Immature natural killer cell (primary cell): ENCODE results near the gene MAT2A. TPM values are rescaled to one million over a fixed set of nuclear protein-coding genes. Genes with fewer than 3 reads are reported as not detected.
"Not testable (repeated sequence)": the region's sequence is repeated elsewhere in the genome, so short reads cannot be mapped to it uniquely, and the experiment has no call there.

Experiments
- DNase-seq, 3 donors: peaks; one replicate each; pipeline ENCODE4 v3.0.0; 2022; ENCODE audit warnings: mixed read lengths in 1 of 3
- H3K27ac Mint-ChIP-seq, 6 donors: one replicate each; pipeline ENCODE4 v1.8.0; 2020; ENCODE audit warnings: mixed read lengths in 6 of 6, mild to moderate bottlenecking in 5 of 6, inconsistent platforms in 4 of 6, moderate library complexity in 3 of 6
- H3K27me3 Mint-ChIP-seq, 3 donors: one replicate each; pipeline ENCODE4 v1.8.0; 2020 to 2021; ENCODE audit warnings: low read depth in 3 of 3, mild to moderate bottlenecking in 3 of 3, mixed read lengths in 3 of 3, moderate library complexity in 3 of 3, inconsistent platforms in 1 of 3
- H3K36me3 Mint-ChIP-seq, 3 donors: one replicate each; pipeline ENCODE4 v1.8.0; 2020; ENCODE audit warnings: mixed read lengths in 3 of 3, inconsistent platforms in 2 of 3, mild to moderate bottlenecking in 2 of 3
- H3K4me1 Mint-ChIP-seq, 2 donors: one replicate each; pipeline ENCODE4 v1.8.0; 2020; ENCODE audit warnings: inconsistent platforms in 2 of 2, mild to moderate bottlenecking in 2 of 2, mixed read lengths in 2 of 2, moderate library complexity in 1 of 2
- H3K4me3 Mint-ChIP-seq, 5 donors: one replicate each; pipeline ENCODE4 v1.8.0; 2020; ENCODE audit warnings: mild to moderate bottlenecking in 5 of 5, mixed read lengths in 5 of 5, inconsistent platforms in 3 of 5, moderate library complexity in 3 of 5
- H3K9me3 Mint-ChIP-seq, 6 donors: one replicate each; pipeline ENCODE4 v1.8.0; 2020; ENCODE audit warnings: mild to moderate bottlenecking in 6 of 6, mixed read lengths in 6 of 6, inconsistent platforms in 4 of 6, moderate library complexity in 3 of 6
- polyA plus RNA-seq, 3 donors: library from polyadenylated mRNA; unstranded; fragments of 300-500 nt; fragmentation: Illumina TruSeq; gene quantifications; one replicate each; pipeline ENCODE4 v1.2.3, GENCODE V29; 2021

Gene MAT2A
- polyA plus RNA-seq, 3 donors from 2014 or later, result 46.5 to 115 (median 63.9) TPM

- Mint-ChIP-seq H3K36me3 (no peaks in the 10 kb centered on the region), H3K4me3 (no peak overlapping the region), H3K9me3 (no peaks in the 10 kb centered on the region), H3K4me1 (peaks cover 12 to 21% of the 10 kb centered on the region in 2 donors), H3K27me3 (peaks cover 7 to 12% (median 12%) of the 10 kb centered on the region in 3 donors), H3K27ac (no peak overlapping the region)
- DNase-seq, result no peak
These were observed 4.9 kb upstream of the MAT2A start for GRCh38 chr2:85534099-85534498.

GRCh38 chr2:85534881-85535280 lies 4.1 kb upstream of the MAT2A start:
- H3K27me3 Mint-ChIP-seq, result peaks cover 12 to 15% (median 13%) of the 10 kb centered on the region in 3 donors
- H3K9me3 Mint-ChIP-seq, result no peaks in the 10 kb centered on the region
- no peak for DNase-seq
- no peaks in the 10 kb centered on the region for H3K36me3 Mint-ChIP-seq
- no peak overlapping the region for H3K4me3 Mint-ChIP-seq
- peaks cover 16 to 24% of the 10 kb centered on the region in 2 donors for H3K4me1 Mint-ChIP-seq
- H3K27ac Mint-ChIP-seq, result peak overlapping the region in 1 of 6 donors; percentile 79

DNA sequence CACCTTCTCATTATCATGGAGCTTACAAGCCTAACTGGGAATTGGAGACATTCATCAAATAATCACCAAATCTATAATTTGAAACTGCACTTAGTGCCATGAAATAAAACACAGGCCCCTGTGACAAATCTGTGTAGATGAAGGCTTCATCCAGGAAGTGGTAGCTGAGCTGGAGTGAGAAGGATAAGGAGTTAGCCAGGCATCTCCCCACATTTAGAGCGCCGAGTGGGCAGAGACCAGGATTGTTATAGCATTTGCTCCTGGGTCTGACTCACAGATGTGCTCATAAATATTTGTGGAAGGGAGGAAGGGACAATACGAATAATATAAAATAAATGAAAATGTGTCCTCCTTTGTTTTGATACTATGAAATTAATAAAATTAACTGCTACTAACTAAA lies 2.5 kb upstream of the MAT2A start:
- DNase-seq, result no peak
- peak overlapping the region in 2 of 5 donors; percentile 9 to 27 for H3K4me3 Mint-ChIP-seq
- no peaks in the 10 kb centered on the region for H3K9me3 Mint-ChIP-seq
- H3K36me3 Mint-ChIP-seq, result peaks cover 0 to 3% (median 0%) of the 10 kb centered on the region in 3 donors
- H3K4me1 Mint-ChIP-seq, result peaks cover 31 to 40% of the 10 kb centered on the region in 2 donors
- no peak overlapping the region for H3K27ac Mint-ChIP-seq
- H3K27me3 Mint-ChIP-seq, result peaks cover 11 to 20% (median 12%) of the 10 kb centered on the region in 3 donors

DNA sequence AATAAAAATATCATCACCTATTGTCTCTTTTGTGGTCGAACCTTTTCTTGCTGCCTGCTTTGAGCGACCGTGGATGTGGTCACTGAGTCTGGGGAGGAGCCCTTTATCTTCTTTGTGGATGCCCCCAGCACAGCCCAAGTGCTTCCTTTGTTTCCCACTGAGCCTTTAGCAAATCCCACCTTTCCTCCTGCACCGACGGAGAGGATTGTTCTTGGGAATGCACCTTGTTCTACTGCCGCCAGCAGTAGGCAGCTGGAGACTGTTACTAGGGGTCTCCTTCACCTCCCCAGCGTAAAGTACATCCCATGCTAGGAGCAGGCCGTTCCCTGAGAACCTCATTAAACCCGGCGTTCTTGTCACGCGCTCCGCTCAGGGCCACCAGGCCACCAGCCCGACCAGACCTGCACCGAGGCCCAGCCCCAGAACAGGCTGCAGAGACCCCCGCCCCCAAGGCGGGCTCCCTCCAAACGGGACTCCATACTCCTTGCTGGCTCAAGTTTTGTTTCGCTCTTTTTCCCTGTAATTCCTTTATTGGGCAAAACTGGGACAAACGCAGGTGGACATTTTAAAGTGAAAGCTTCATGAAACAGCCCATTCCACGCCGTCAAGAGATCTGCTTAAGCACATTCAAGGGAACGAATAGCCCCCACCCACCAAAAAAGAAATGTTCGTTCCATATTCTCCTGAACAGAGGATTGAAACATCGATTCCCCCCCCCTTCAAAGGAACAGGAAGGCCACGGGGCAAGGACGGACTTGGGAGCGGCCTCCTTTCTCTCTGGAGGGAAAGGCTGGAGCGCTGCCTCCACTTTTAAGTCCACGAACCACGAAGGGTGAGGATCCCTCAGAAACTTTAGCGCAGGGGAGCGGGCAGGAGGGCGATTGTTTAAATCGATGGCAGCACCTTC lies 1.1 kb upstream of the MAT2A start:
- Mint-ChIP-seq H3K27me3 (peaks cover 11 to 21% (median 12%) of the 10 kb centered on the region in 3 donors), H3K4me3 (peak overlapping the region; percentile 95 to 97 (median 96)), H3K27ac (peak overlapping the region; percentile 89 to 96 (median 95)), H3K4me1 (peaks cover 35 to 48% of the 10 kb centered on the region in 2 donors), H3K9me3 (no peaks in the 10 kb centered on the region), H3K36me3 (peaks cover 8 to 12% (median 10%) of the 10 kb centered on the region in 3 donors)
- DNase-seq, result peak; percentile 10 to 20 (median 17)

DNA sequence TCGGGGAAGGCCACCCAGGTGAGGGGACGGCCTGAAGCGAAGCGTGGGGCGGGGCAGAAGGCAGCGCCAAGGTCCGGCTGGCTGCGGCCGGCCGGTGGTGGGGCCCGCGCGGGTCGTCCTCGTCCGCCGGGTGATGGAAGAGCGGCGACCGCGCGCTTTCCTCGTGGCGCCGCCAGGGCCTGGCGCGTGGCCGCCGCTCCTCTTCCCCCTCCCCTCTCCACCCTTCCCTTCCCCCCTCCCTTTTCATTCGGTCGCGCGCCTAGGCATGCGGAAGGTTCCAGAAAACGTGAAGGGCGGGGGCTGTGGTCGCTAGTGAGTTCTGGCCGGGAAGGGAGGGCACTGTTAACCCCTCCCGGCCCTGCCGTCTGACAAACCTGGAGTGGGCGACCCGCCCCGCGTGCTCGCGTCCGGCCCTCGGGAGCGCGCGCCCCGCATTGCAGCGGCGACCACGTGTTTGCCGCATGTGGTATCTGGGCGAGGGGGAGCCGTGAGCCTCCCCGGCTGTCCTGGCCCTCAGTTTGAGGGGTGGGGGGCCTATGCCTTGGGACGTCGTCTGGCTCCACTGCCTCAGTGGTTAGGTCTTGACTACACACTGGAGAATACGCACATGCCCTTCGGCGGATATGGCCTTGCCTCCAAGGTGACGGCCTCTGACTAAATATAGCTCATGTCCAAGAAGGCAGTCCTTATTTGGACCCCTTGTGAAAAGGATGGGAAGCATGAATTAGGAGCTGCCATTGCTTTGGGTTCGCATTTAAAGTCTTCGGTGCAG lies 579 bp downstream of the MAT2A start:
- H3K4me3 Mint-ChIP-seq, result peak overlapping the region; percentile 95 to 97 (median 96)
- H3K27me3 Mint-ChIP-seq, result peaks cover 11 to 22% (median 12%) of the 10 kb centered on the region in 3 donors
- peaks cover 14 to 24% (median 21%) of the 10 kb centered on the region in 3 donors for H3K36me3 Mint-ChIP-seq
- no peaks in the 10 kb centered on the region for H3K9me3 Mint-ChIP-seq
- peak; percentile 66 to 74 (median 74) for DNase-seq
- H3K4me1 Mint-ChIP-seq, result peaks cover 35 to 48% of the 10 kb centered on the region in 2 donors
- H3K27ac Mint-ChIP-seq, result peak overlapping the region; percentile 89 to 96 (median 95)

GRCh38 chr2:85540133-85540648 lies 1.2 kb downstream of the MAT2A start:
- Mint-ChIP-seq H3K27ac (peak overlapping the region; percentile 82 to 94 (median 88)), H3K4me1 (peaks cover 35 to 48% of the 10 kb centered on the region in 2 donors), H3K9me3 (no peaks in the 10 kb centered on the region), H3K36me3 (peaks cover 14 to 24% (median 21%) of the 10 kb centered on the region in 3 donors), H3K4me3 (peak overlapping the region; percentile 95 to 97 (median 96)), H3K27me3 (peaks cover 11 to 24% (median 12%) of the 10 kb centered on the region in 3 donors)
- no peak for DNase-seq

DNA sequence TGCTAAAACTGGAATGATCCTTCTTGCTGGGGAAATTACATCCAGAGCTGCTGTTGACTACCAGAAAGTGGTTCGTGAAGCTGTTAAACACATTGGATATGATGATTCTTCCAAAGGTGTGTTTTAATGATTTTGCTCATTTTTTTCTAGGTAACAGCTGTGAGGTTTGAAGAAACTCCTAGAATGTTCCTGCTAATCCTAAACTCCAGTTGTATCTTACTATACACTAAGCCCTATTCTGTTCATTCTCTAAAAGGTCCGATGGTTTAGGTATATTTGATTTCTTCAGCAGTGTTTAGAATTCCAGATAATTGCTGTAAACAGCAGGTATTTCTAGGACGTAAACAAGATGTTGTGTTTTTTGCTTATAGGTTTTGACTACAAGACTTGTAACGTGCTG lies 2.3 kb downstream of the MAT2A start:
- H3K4me1 Mint-ChIP-seq, result peaks cover 34 to 47% of the 10 kb centered on the region in 2 donors
- peak overlapping the region in 1 of 6 donors; percentile 55 for H3K27ac Mint-ChIP-seq
- no peaks in the 10 kb centered on the region for H3K9me3 Mint-ChIP-seq
- peak overlapping the region; percentile 0 to 96 (median 95) for H3K4me3 Mint-ChIP-seq
- peaks cover 14 to 24% (median 23%) of the 10 kb centered on the region in 3 donors for H3K36me3 Mint-ChIP-seq
- H3K27me3 Mint-ChIP-seq, result peaks cover 11 to 24% (median 11%) of the 10 kb centered on the region in 3 donors
- DNase-seq, result no peak

DNA sequence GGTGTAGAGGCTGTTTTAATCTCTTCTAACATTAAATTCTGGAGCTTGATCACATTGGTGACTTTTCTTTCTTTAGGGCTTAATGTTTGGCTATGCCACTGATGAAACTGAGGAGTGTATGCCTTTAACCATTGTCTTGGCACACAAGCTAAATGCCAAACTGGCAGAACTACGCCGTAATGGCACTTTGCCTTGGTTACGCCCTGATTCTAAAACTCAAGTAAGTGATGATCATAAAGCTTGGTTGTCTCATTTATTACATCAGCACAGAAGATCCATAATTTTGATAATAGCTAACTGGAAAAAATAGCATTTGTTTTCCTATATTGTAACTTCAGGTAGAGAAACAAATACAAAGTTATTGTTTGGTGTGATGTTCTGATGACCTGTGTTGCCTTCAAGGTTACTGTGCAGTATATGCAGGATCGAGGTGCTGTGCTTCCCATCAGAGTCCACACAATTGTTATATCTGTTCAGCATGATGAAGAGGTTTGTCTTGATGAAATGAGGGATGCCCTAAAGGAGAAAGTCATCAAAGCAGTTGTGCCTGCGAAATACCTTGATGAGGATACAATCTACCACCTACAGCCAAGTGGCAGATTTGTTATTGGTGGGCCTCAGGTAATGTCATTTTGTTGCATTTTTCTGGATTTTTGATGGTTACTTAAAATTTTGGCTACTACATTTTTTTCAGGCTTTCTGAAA lies 2.9 kb downstream of the MAT2A start:
- H3K36me3 Mint-ChIP-seq, result peaks cover 14 to 24% (median 23%) of the 10 kb centered on the region in 3 donors
- peak overlapping the region in 1 of 5 donors; percentile 0 for H3K4me3 Mint-ChIP-seq
- no peak for DNase-seq
- H3K27ac Mint-ChIP-seq, result peak overlapping the region in 4 of 6 donors; percentile 9 to 39 (median 13)
- H3K4me1 Mint-ChIP-seq, result peaks cover 33 to 41% of the 10 kb centered on the region in 2 donors
- H3K9me3 Mint-ChIP-seq, result no peaks in the 10 kb centered on the region
- peaks cover 11 to 24% (median 13%) of the 10 kb centered on the region in 3 donors for H3K27me3 Mint-ChIP-seq

GRCh38 chr2:85542777-85543176 lies 3.8 kb downstream of the MAT2A start:
- Mint-ChIP-seq H3K4me3 (no peak overlapping the region), H3K27me3 (peaks cover 11 to 24% (median 13%) of the 10 kb centered on the region in 3 donors), H3K36me3 (peaks cover 14 to 24% (median 23%) of the 10 kb centered on the region in 3 donors), H3K9me3 (no peaks in the 10 kb centered on the region), H3K27ac (peak overlapping the region in 4 of 6 donors; percentile 0 to 44 (median 7)), H3K4me1 (peaks cover 28 to 32% of the 10 kb centered on the region in 2 donors)
- no peak for DNase-seq

- Mint-ChIP-seq H3K4me1 (peaks cover 22 to 27% of the 10 kb centered on the region in 2 donors), H3K36me3 (peaks cover 14 to 24% (median 23%) of the 10 kb centered on the region in 3 donors), H3K27me3 (peaks cover 3 to 11% (median 6%) of the 10 kb centered on the region in 3 donors)
- H3K9me3 Mint-ChIP-seq, H3K27ac Mint-ChIP-seq, H3K4me3 Mint-ChIP-seq, DNase-seq: not testable (repeated sequence)
These were observed 5.3 kb downstream of the MAT2A start for GRCh38 chr2:85544254-85544691.

- H3K9me3 Mint-ChIP-seq, DNase-seq, H3K27me3 Mint-ChIP-seq, H3K4me3 Mint-ChIP-seq: not testable (repeated sequence)
- Mint-ChIP-seq H3K36me3 (peaks cover 14 to 28% (median 24%) of the 10 kb centered on the region in 3 donors), H3K27ac (peak overlapping the region in 1 of 6 donors; percentile 23), H3K4me1 (peaks cover 16 to 22% of the 10 kb centered on the region in 2 donors)
These were observed 6.2 kb downstream of the MAT2A start for GRCh38 chr2:85544915-85545779.

DNA sequence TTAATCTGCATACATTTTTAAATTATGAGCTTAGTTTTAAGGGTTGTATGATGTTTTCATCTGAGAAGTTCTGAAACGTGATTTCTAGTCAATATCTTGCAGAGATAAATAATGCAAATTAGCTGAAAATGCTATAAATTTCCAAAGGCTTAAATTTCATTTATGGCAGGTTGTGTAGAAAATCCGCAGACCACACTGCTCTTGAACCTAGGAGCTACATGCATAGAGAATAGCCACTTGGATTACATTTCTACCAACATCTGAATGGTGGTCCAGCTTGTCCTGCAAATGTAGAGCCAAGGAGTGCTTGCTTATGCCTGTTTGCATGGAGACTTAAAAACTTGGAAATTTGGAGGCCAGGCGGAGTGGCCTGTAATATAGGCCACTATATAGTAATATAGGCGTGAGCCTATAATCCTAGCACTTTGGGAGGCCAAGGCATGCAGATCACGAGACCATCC lies 6.8 kb downstream of the MAT2A start:
- DNase-seq, result no peak
- H3K9me3 Mint-ChIP-seq, result no peaks in the 10 kb centered on the region

More for the DNA sequence above, 6.8 kb downstream of the MAT2A start:
- Mint-ChIP-seq H3K36me3 (peaks cover 16 to 32% (median 22%) of the 10 kb centered on the region in 3 donors), H3K27ac (peak overlapping the region in 1 of 6 donors; percentile 12), H3K27me3 (peaks cover 2 to 4% (median 3%) of the 10 kb centered on the region in 3 donors), H3K4me1 (peaks cover 10 to 15% of the 10 kb centered on the region in 2 donors), H3K4me3 (no peak overlapping the region)
